GM03348 (cell line): ENCODE measurements around the gene TMEM114.
"Not testable (repeated sequence)": the region's sequence is repeated elsewhere in the genome, so short reads cannot be mapped to it uniquely, and the experiment has no call there.

ENCODE experiments used
- DNase-seq: peaks from one replicate; pipeline ENCODE4 v3.0.0; 2012; ENCODE audit warnings: low spot score

The TMEM114 gene

GRCh38 chr16:8575399-8575798, 14.9 kb downstream of the TMEM114 start:
- no peak for DNase-seq

DNA sequence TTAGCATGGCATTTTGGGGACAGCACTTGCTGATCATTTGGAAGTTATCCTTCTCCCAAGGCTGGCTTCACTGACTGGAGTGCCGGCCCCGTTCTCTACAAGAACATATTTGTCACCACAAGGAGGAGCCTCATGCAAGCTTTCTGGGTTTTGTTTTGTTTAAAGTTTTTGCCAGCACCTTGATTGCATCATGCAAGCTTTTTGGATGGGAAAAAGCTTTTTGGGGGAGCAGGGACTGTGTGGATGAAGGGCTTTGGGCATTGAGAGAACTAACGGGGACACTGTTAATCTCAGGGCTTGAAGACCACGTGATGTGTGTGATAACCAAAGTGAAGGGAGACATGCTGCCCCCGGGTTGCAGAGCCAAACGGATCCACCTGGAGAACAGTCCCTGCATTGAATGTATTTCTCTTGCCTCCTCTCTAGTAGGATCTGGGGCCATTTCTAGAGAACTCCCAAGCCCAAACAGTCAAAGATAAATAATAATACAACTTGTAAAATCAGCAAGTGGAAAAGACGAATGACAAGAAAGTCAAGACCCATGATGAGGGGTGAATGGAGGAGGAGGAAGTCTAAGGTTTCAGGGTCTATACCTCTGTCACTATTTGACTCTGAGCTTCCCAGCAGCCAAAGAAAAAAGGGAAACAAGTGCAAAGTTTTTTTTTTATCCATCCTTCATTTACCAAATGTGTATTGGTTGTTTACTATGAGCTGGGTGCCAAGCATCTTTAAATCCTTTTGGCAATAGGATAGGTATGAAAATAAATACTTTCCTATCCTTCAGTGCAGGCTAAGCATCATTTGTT, 17.2 kb downstream of the TMEM114 start:
- peak; percentile 59 for DNase-seq

DNA sequence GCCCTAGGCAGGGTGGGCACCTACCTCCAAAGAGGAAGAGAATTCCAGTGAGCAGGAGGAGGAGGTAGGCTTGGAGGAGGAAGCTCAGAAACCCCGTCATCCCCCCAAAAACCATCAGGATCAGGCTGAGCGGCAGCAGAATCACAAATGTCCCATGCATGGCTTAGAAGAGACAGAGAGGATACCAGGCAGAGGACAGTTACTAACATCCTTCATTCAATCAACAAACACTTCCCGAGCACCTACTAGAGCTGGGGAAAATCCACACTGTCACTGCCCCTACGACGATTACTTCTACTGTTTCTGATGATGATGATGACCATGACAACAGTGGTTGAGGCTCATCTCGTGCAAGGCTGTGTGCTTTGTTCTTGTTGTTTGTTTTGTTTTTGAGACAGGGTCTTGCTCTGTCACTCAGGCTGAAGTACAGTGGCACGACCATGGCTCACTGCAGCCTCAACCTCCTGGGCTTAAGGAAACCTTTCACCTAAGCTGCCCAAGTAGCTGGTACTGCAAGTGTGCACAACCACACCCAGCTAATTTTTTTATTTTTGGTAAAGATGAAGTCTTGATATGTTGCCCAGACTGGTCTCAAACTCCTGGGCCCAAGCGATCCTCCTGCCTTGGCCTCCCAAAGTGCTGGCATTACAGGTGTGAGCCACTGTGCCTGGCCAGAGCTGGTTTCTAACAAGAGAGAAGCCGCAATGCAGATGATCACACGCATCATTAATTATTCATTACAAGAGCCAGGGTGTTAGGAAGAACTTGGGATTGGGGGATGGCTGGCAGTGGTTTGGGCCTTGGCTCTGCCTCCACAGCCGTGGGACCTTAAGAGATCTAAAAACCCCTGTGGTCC, 18.0 kb downstream of the TMEM114 start:
- no peak for DNase-seq

GRCh38 chr16:8571061-8571596, 19.2 kb downstream of the TMEM114 start:
- peak; percentile 66 for DNase-seq

- DNase-seq, result not testable (repeated sequence)
Measured at GRCh38 chr16:8570393-8570792, 19.9 kb downstream of the TMEM114 start.

GRCh38 chr16:8569650-8570346, 20.5 kb downstream of the TMEM114 start:
- DNase-seq, result no peak

DNA sequence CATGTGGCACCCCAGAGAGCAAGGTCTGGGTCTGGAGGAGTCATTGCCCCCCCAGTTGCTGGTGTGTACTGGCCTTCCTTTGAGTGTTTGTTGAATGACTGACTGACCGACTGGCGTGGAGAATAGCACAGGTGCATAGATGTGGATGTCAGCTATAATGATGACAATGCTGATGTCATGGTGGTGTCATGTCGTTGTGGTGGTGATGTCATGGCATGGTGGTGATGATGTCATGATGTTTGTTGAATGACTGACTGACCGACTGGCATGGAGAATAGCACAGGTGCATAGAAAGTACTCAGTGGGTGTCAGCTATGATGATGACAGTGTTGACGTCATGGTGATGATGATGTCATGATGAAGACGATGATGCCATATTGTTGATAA, 22.1 kb downstream of the TMEM114 start:
- no peak for DNase-seq

GRCh38 chr16:8567355-8568230, 22.7 kb downstream of the TMEM114 start:
- DNase-seq, result peak; percentile 91

DNA sequence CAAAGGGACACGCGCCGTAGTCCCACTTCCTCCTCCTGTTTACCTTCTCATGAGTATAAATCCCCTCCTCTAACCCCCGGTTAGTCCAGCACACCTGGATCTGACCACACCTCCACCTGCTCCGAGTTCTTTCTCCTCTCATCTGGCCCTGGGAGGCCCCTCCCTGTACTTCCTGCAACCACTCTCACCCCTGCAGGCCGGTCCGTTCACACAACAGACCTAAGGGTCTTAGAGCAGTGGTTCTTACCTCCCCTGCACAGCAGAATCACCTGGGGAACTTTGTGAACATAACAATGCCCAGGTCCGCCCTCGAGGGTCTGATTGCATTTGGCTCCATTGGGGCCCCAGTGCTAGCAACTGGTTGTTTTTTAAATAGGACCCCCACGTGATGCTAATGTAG, 24.8 kb downstream of the TMEM114 start:
- no peak for DNase-seq

DNA sequence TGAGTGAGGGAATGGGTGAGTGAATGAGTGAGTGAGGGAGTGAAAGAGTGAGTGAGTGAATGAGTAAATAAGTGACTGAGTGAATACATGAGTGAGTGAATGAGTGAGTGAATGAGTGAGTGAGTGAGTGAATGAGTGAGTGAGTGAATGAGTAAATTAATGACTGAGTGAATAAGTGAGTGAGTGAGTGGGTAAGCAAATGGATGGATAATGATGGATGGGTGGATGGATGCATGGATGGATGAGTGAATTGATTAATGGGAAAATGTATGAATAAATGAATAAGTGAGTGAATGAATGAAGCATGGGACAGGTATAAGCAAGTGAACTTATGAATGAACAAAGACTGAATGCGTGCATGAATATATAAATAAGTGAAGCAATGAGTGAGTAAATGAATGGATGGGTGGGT, 25.4 kb downstream of the TMEM114 start:
- DNase-seq, result no peak

DNA sequence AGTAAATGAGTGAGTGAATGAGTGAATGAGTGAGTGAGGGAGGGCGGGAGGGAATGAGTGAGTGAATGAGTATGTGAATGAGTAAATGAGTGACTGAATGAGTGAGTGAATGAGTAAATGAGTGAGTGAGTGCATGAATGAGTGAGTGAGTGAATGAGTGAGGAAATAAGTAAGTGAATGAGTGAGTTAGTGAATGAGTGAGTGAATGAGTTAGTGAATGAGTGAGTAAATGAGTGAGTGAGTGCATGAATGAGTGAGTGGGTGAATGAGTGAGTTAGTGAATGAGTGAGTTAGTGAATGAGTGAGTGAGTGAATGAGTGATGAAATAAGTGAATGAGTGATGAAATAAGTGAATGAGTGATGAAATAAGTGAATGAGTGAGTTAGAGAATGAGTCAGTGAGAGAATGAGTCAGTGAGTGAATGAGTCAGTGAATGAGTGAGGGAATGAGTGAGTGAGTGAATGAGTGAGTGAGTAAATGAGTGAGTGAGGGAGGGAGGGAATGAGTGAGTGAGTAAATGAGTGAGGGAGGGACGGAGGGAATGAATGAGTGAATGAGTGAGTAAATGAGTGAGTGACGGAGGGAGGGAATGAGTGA, 26.3 kb downstream of the TMEM114 start:
- not testable (repeated sequence) for DNase-seq

- no peak for DNase-seq
Measured at GRCh38 chr16:8561496-8561895, 28.8 kb downstream of the TMEM114 start.

- DNase-seq, result no peak
Measured at GRCh38 chr16:8555400-8555799, 34.9 kb downstream of the TMEM114 start.

DNA sequence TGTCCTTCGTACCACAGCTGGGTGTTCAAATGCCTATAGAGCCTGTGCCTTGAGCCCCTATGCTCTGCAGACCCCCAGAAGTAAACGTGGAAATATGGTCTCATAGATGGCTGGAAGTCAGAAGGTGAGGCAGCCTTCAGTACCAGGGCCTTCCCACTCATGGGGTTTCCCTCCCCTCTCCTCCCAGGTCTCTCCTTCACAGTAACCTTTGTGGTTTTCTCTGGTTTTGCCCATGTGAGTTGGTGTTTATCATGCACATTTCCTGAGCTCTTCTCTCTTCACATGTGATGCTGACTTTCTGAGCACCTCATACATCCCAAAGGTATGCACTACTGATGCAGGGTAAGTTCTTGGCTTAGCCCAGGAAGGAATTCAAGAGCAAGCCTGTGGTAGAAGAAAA, 35.4 kb downstream of the TMEM114 start:
- no peak for DNase-seq

- no peak for DNase-seq
Measured at GRCh38 chr16:8554022-8554421, 36.3 kb downstream of the TMEM114 start.

- DNase-seq, result no peak
Measured at GRCh38 chr16:8552487-8553221, 37.7 kb downstream of the TMEM114 start.

- DNase-seq, result no peak
Measured at GRCh38 chr16:8551388-8552332, 38.7 kb downstream of the TMEM114 start.

GRCh38 chr16:8550728-8551387, 39.5 kb downstream of the TMEM114 start:
- no peak for DNase-seq
